ENCODE data around the gene CFAP299.

CFAP299 gene

DNA sequence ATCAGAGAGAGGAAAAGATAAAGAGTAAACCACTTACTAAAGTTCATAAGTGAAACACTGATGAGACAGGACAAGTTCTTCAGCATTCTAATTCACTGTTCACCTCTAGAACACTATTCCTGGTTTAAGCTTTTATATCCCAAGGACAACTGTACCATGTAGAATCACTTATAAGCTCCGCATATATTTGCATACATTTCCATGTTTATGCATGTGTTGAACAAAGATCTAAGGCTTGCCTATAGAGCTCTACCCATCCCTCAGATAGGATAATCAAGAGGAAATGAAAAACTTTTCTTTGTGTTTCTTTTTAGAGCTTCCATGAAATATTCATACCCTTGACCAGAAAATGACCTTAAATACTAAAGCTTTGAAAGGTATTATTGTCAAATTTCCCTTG is 538.0 kb downstream of the CFAP299 start:
- no peak for DNase-seq

DNA sequence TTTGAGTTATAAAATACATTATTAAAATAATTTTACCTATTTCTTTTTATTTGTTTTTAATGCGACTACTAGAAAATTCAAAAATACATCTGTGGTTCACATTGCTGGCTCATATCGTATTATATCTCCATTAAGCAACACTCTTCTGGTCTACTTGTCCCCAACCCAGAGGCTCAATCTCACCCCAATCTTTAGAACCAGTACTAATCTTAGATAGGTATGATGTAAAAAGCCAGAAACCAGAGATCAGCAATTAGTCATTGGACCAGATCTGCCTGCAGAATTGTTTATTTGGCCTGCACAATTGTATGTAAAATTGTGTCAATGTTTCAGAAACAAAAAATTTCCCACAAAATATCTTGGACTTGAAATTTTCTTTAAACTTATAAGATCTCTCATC is 539.4 kb downstream of the CFAP299 start:
- no peak for DNase-seq

DNA sequence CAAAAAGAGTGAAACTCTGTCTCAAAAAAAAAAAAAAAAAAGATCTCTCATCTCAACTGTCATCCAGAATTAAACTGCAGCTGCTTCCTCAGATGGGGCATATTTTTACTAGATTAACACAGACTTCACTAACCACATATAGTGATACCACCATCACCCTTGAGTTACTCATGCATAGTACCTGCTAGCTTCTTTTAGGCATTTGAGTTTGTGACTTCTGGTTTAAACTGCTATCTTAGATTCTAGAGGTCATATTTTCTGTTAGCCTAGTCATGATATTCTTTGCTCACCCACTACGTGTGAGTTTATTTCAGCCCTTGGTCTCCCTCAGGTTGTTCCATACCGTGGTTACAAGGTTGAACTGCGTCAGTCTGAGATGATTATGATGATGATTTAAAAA is 540.1 kb downstream of the CFAP299 start:
- DNase-seq, result no peak

DNA sequence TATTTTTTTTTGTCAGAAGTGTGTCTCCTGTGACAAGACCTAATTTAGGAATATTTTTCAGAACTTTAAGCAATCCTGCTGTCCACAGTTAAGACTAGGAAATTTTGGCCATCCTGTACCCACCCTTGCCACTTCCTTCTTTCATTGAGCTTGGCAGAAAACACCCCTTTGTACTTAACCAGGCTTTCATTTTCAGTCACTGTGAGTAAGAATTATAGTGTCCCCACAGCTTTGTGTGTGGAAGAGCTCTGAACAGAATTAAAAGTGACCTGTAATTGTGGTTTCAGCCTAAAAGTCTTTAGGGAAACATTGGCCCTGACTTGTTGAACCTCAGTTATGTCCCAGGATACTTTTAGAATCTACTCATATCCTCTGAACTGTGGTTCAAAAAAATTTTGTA is 541.3 kb downstream of the CFAP299 start:
- DNase-seq, result no peak

DNA sequence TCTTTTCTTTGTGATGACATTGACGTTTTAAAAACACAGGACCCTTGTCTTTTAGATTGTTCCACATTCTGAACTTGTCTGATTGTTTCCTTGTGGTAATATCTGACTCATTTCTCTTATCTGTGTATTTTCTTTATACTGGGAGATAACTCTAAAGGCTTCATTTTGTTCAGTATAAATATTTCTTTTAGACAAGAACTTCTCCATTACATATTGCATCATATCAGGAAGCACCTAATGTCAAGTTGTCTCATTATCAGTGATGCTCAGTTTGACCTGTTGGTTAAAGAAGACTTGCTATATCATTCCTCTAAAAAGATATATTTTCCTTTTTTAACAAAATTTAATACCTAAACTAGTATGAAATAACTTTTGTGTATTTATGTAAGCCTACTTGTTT is 542.7 kb downstream of the CFAP299 start:
- DNase-seq, result no peak

DNA sequence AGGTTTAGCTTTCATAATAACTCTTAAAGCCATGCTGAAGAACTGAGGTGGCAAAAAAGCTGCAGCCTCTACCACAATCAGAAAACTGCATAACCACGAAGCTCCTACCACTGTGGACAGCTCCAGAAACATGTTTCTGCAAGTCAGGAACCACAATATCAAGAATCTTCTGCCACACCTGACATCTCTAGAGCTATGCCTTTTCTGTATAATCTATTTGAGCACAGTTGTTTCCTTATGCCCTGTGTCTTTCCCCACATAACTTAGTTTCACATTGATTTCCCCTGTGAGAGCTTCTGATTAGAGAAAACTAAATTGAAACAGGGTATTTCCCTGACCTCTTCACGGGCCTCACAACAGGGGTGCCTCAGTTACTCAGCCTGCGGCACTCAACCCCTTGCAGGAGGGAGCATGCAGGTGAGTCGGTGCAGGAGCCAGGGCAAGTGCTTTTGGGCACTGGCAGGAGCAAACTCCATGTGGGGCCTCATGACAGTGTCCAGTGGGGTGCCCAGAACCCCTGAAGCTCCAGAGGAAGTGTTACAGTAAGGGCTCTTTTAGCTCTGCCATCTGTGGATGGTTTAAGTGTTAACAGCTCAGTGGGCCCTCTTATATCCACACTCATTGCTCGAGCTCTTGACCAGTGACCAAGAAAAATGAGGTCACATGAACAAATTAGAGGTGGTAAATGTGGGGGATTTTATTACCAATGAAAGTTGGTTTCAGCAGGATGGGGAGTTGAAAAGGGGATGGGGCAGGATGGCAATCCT is 562.2 kb downstream of the CFAP299 start:
- DNase-seq, result no peak

DNA sequence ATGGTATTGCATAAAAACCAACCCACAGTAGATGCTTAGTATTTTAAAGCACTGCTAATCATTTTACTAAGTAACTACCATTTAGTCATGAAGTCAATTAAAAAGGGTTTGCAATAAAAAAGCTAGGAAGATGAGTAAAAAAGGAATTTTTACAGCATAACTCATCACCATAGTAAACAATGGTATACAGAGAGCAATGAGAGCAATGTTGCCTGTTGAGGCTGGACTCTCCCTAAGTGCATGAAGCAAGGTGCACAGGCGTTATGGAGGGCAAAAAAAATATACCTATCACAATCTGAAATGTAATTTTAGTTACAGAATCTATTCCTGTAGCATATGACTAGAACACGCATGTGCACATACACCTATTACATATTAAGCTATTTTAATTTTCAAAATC is 565.4 kb downstream of the CFAP299 start:
- DNase-seq, result no peak

DNA sequence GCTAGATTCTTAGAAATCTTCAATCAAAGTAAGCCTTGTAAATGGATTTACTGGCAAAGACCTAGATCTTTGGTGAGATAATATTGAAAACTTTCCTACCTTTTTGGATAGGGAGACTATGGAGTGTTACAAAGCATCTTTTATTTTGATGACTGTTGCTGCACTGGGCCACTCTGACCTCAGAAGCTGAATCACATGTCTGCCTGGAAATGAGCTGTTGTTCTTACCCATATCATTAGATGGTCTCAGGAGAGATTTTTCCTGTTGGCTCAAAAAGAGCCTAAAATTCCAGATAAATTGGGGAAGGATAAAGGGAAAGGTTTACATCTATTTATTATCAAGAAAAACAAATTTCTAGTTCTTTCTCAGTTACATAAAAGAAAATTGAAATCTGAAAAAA is 567.5 kb downstream of the CFAP299 start:
- DNase-seq, result no peak

DNA sequence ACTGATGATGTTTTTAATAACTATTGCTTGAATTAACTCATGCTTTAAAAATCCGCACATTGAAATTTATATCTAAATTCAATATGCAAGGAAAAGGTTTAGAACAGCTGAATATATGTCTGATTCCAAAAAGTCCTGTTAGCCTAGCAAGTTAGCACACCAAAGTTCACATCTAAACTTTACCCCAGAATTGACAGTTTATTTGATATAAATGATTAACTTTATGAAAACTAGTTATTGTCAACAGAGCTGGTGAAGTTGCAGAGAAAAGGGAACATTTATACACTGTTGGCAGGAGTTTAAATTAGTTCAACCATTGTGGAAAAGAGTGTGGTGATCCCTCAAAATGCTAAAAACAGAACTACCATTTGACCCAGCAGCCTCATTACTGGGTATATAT is 574.4 kb downstream of the CFAP299 start:
- no peak for DNase-seq

DNA sequence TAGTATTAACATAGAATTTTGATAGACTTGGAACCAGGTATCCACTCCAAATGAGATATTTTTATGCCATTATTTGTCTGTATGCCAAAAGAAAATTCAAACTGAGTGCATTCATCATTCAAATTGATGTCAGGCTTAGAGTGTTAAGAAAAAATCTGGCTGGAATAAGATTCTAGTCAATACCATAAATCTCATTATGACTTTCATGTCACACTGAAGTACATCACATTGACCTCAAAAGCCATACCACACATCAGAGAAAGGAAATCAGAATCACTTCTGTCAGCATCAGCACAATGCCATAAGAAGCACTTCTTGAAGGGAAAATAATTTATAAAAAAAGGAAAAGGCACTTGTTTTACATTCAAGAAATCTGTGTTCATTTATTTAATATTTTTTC is 575.9 kb downstream of the CFAP299 start:
- DNase-seq, result no peak

DNA sequence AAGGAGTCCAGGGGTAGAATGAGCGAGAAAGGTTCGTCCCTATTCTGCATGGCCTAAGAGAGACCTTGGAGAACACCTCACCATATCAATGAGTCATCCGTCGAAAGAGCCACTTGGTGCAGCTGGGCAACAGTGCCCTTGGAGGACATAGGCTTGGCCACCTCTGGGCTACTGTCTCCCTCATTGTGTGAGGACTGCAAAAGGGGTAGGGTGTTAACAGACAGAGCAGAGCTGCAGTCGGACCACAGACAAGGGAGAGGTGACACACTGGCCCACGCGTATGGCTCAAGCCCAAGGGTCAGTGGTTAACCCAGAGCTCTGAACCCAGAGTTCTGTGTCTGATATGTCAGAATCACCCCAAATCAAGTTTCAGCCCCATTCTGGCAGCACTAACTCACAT is 576.8 kb downstream of the CFAP299 start:
- no peak for DNase-seq

DNA sequence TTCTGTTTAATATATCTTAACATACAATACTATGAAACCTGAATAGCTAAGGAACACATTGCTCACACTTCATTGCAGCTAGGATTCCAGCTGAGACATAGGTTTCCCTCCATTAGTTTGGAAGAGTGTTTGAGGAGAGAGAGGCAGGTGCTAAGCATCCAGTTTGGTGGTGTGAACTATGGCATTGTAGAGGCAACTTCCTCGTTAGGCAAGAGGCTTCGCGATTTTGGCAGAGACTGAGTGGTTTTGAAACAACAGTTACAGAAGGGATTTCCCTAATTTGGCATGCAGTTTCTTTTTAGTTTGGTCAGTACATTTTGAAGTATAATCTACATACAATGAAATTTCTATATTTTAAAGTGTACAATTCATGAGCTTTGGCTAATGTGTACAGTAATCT is 577.9 kb downstream of the CFAP299 start:
- DNase-seq, result no peak

DNA sequence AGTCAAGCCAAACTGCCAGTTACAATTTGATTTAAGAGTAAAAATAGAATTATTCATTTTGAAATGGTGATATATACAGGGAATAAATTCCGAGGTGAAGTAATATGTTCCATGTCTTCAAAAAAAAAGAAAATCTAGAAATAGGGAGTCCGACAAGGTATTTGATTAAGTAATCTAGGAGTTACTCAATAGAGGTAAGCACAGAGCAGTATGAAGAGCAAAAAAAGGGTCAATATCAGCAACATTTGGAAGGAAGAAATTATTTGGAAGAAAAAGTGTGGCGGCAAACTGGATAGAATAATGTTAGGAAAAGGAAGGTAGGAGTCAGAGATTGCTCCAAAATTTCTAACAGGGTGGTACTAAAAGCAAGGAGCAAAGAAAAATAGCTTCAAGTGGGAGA is 581.2 kb downstream of the CFAP299 start:
- DNase-seq, result no peak

DNA sequence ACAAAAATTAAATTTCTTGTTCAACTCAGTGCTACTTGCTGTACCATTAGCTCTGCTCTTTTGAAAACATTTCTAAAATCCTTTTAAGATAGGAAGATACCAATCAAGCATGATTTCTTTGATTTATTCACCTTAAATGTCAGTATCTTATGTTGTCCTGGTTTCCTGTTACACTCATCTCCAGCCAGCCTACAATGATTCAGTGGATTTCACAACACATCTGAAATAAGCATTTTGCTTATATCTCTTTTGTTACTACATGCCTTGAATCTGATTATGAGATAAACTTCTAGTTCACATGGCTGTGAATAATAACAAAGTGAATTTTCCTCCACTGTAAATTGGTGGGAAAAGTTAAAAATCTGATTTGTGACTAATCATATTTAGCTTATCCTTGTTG is 582.5 kb downstream of the CFAP299 start:
- no peak for DNase-seq

DNA sequence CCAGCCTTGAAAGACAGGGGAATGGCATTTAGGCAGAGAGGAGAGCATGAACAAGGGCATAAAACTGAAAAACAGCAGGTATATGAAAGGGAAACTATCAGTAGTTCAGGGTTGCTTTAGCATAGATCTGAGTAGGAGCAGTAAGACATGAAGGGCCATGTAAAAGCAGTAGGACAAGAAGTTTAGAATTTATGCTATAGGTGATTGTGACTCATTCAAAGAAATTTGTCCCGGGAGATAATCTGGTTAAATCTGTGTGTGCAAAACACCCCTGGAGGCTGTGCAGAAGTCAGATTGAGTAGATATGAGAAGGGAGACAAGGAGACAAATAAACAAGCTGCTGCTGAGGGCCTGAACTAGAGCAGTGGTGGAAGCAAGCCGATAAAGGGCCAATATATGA is 585.9 kb downstream of the CFAP299 start:
- DNase-seq, result no peak

DNA sequence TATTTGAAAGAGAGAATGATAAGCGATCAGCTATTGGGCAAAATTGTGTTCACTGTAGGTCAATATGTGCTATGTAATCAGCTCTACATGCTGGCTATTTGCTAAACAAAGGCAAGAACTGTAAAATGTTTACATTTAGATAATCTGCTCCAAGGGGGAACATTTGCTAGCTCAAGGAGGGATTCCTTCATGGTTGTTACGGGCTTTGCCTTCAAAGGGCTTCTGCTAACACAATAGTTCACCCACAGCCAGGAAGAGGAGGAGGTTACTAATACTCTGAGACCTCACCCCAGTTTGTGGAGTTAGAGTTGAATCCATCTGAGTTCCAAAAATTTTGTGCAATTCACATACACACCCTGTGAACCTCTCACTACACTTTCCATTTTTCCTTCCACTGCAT is 587.4 kb downstream of the CFAP299 start:
- no peak for DNase-seq

DNA sequence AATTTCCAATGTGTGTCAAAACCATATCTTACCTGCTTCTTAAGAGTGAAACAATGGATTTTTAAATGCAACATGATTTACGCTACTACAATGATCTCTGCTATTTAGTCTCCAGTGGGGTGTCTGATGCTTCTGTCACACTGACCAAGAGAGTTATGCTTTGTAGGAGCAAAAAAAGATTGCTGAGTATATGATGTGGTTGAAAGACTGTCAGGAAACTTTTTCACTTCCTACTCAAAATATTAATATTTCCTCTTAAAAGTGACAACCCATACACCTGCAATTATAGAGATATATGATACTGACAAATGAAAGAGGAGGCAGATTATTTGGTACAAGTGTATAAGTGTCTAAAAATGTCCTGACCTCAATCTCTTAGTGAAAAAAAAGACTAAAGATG is 589.8 kb downstream of the CFAP299 start:
- no peak for DNase-seq

DNA sequence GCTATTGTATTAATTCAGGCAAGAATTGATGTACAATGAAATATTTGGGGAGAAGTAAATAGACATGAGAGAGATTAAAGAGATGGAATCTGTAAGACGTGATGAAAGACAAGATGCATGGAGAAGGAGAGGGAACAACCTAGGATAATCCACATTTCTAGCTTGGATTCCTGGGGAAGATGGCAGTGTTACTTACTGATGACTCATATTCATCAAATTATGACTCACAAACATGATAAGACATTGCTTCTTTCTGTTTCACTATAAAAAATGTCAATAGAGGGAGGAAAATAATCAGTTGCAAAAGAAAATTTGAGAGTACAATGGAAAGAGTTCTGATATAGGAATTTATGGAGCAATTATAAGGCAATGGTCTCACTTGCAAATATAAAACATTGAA is 590.9 kb downstream of the CFAP299 start:
- no peak for DNase-seq

DNA sequence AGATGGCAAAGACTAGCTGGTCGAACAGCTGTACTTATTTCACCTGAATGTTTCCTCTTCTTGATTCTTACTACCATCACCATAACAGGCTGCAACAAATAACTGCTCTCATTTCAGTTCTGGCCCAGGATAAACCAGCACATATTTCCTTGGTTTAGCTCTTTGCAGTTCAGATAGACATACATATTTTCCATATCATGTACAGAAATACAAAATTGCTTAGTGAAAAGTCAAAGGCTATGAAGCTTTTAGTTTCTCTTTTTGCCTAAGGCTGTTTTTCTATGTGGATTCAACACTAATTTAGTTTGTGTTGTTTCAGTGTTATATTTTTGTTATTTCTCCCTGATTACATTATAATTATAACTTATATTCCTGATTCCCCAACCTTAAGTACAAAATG is 591.4 kb downstream of the CFAP299 start:
- DNase-seq, result no peak

DNA sequence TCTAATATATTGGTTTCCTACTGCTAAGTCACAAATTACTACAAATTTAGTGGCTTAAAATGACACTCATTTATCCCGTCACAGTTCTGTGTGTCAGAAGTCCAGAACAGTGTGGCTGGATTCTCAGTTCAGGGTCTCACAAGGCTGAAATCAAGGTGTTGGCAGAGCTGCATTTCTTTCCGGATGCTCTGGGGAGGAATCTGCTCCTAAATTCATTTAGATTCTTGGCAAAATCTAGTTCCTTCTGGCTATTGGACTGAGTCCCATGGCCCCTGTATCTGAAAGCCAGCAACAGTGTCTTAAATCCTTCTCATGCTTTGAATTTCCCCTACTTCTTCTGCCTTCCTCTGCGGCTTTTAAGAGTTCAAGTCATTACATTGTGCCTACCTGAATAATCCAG is 591.9 kb downstream of the CFAP299 start:
- DNase-seq, result no peak

DNA sequence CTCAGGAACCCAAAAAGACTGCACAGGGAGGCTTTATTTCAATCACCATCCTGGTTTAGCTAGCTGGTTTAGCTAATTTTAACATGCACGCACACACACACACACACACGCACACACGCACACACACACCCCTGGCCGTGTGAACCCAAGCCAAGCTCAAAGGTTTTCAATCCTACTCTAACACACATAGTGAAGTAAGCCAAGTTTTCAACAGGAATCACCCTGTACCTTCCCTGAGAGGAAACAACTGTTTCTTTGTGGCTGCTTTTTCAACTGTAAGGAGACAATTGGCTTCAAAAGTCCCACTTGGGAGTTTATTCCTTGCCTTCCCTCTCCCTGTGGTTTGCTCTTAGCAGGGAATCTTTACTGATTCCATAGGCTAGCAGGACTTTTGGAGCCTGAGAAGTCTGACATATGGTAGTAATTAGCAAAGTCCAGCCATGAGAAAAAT is 596.1 kb downstream of the CFAP299 start:
- DNase-seq, result no peak

DNA sequence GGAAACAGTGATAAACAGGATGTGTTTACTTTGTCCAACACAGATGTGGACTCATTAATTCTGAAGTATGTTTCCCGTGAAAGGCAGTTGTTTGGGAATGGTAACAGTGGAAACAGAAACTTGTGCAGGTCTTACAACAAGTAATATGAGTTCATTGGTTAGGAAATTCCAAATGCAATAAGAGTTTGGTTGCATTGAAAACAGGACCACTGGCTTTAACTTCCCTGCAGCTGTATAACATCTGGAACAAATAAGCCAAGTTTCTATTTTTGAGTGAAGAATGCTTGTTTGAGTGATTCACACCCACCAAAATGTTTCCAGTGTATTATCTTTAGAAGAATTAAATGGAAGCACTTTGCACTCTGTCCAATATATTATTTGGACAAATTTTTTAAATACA is 612.6 kb downstream of the CFAP299 start:
- DNase-seq, result no peak

DNA sequence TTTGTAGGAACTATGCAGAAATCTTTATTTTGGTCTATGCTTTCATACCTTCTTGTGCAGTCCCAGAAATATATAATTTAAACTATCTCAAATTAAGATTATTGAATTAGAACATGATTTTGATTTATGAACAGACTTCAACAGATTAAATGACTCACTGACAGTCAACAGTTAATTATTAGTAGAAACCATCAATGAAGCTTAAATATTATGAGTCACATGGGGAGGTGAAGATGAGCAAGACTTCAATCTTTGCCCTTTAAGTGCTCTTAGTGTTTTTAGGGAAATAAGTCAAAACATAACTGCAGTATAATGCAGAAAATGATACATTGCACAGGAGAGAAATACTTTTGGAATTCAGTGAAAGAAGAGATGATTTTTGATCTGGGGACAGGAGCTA is 613.5 kb downstream of the CFAP299 start:
- no peak for DNase-seq

DNA sequence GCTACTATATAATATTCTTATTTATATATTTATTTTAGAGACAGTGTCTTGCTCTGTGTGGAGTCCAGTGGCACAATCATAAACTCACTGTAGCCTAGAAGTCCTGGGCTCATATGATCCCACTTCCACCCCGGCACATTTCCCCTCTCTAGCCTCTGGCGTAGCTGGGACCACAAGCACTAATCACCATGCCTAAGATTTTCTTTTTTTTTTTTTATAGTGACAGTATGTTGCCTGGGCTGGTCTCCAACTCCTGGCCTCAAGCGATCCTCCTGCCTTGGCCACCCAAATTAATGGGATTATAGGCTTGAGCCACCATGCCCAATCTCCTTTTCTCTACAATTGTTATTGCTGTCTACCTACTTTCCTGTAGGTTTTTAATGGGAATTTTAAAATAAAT is 620.9 kb downstream of the CFAP299 start:
- no peak for DNase-seq

DNA sequence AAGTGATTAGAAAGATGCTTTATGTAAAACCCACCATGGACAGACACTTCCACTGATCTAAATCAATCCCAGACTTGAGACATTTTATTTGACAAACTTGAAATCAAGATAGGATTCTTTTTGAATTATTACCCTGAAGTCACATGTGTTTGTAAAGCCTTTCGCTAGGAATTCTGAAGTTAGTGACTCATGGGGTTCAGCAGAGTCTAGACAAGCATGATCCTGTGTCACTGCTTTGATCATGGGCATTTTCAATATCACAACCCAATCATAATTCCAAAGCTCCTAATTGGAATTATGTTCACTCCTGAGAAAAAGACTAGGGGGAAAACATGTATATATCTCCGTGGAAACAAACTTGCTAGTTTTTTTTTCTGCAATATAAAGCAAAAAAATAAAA is 627.5 kb downstream of the CFAP299 start:
- no peak for DNase-seq

DNA sequence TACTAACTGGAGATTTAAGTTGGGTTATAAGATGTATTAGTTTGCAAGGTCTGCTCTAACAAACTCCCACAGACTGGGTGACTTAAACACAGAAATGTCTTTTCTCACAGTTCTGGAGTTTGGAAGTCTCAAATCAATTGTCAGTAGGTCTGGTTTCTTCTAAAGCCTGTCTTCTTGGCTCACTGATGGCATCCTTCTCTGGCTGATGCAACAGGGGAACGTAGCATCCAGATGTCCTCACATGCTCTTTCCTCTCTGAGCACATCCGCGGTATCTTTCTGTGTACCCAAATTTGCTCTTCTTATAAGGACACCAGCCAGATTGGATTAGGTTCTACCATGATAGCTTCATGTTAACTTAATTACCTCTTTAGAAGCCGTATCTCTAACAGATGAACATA is 631.8 kb downstream of the CFAP299 start:
- no peak for DNase-seq

All from CD4-positive, alpha-beta T cell treated with Interleukin-1 beta for 1 hour (primary cell).